ENCODE results near the gene XIRP1. TPM values are rescaled to one million over a fixed set of nuclear protein-coding genes. Genes with fewer than 3 reads are reported as not detected.

The XIRP1 gene
- total RNA-seq, 3 donors from 2014 or later, result 0.31 TPM; not detected in 2

DNA sequence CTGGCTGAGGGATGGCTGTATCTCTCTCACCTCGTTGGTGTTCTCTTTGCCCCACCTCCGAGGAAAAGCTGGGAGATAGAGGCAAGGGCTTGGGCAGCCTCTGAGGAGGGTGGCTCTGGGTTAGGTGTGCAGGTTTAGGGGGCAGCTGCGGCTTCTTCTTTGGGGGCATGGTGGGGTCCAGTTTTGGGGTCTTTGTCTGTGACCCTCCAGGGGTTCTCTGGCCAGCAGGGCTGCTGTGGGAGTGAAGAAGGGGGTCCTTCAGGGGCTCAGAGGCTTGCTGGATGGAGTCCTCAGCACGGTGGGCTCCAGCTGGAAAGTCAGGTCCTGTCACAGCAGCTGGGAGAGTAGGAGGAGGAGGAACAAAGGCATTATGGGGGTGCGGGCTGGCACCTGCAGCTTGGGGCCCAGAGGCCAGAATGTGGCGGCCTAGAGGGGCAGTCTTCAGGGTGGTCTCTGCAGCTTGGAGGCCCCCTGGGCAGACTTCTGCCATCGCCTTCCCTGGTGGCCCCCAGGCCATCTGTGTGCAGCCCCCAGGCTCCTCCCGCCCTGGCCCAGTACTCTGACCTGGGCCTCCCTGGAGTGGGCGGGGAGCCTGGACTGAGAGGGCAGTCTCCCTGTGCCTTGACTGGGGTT lies 7.0 kb downstream of the XIRP1 start:
- Histone ChIP-seq H3K9me3 (no peaks in the 10 kb centered on the region), H3K4me1 (ENCODE audit: low read depth) (peaks cover 2% of the 10 kb centered on the region), H3K36me3 (ENCODE audit: low read depth) (no peaks in the 10 kb centered on the region), H3K4me3 (no peak overlapping the region)
- intact Hi-C loops (cut with DNase I, micrococcal nuclease), result loop anchor here in 1 of 2 donors (5.0 to 10.0 kb wide), 2 partner anchors 51 to 107 kb away; no protein-coding TSS in a partner anchor
- TF ChIP-seq, protein P1, sequence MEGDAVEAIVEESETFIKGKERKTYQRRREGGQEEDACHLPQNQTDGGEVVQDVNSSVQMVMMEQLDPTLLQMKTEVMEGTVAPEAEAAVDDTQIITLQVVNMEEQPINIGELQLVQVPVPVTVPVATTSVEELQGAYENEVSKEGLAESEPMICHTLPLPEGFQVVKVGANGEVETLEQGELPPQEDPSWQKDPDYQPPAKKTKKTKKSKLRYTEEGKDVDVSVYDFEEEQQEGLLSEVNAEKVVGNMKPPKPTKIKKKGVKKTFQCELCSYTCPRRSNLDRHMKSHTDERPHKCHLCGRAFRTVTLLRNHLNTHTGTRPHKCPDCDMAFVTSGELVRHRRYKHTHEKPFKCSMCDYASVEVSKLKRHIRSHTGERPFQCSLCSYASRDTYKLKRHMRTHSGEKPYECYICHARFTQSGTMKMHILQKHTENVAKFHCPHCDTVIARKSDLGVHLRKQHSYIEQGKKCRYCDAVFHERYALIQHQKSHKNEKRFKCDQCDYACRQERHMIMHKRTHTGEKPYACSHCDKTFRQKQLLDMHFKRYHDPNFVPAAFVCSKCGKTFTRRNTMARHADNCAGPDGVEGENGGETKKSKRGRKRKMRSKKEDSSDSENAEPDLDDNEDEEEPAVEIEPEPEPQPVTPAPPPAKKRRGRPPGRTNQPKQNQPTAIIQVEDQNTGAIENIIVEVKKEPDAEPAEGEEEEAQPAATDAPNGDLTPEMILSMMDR (IDR thresholded peaks at IDR 0.05), result no peak
- ATAC-seq (no peak), DNase-seq (no peak)

DNA sequence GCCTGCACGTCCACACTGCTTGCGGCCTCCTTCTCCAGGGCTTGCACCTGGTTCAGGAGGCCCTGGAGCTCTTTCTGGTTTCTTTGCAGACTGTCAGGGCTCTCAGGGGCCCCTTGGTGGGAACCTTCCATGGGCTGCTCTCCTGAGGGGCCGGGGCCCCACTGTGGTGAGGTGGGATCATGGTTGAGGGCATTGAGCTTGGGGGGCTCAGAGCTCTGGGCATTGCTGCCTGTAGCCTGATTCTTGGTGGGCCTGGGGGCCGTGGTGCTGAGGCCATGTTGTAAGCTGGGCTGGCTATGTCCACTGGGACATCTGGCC lies 7.5 kb downstream of the XIRP1 start:
- Histone ChIP-seq H3K36me3 (ENCODE audit: low read depth) (no peaks in the 10 kb centered on the region), H3K4me3 (no peak overlapping the region), H3K4me1 (ENCODE audit: low read depth) (peaks cover 7% of the 10 kb centered on the region), H3K9me3 (no peaks in the 10 kb centered on the region)
- DNase-seq, result no peak
- ATAC-seq, result no peak
- TF ChIP-seq, protein P1 (IDR thresholded peaks at IDR 0.05), result no peak
- intact Hi-C loops (cut with DNase I, micrococcal nuclease), result loop anchor here (5.0 to 10.0 kb wide), 3 partner anchors 43 to 107 kb away; no protein-coding TSS in a partner anchor

DNA sequence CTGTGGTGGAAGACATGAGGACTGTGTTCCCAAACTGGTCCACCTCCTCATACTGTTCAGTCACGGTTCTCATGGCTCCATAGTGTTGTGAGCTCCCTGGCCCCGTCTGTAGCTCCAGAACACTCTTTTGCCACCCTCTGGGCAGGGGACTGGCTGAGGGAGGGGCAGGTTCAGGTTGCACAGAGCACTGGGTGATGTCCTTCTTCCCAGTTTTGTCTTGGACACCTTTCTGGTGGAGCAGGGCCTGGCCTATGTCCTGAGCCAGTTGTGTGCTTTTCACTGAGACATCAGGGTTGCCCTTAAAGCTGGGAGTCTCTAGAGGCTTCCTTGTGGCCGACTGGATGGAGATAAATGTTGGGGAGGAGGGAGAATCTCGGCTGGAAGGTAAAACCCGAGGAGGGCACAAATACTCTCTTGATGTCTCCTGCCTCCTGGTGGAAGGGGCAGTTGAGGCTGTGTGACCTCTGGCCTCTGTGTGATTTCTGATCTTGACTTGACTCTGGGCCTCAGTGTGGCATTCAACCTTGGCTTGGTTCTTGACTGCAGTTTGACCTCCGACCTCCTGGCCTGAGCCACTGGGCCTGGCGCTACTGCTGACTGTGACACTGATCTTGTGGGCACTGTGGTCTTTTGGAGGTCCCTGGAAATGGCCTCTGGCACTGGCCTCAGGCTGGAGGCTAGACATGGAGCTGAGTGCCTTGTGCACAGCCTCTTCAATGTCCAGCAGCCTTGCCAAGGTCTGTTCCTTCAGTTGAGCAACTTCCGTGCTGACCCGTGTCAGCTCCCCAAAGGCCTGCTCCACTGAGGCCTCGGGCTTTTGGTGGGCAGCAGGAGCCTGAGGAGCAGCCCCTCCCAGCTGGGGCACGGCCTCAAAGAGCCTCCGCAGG lies 8.1 kb downstream of the XIRP1 start:
- no peak for DNase-seq
- no peak for ATAC-seq
- no peaks in the 10 kb centered on the region for H3K9me3 ChIP-seq
- TF ChIP-seq, protein P1 (IDR thresholded peaks at IDR 0.05), result no peak
- intact Hi-C loops (cut with DNase I, micrococcal nuclease), result loop anchor here (5.0 to 10.0 kb wide), 2 partner anchors 42 to 50 kb away; no protein-coding TSS in a partner anchor
- H3K4me3 ChIP-seq, result no peak overlapping the region
- H3K36me3 ChIP-seq (ENCODE audit: low read depth), result no peaks in the 10 kb centered on the region
- H3K4me1 ChIP-seq (ENCODE audit: low read depth), result peaks cover 8% of the 10 kb centered on the region

DNA sequence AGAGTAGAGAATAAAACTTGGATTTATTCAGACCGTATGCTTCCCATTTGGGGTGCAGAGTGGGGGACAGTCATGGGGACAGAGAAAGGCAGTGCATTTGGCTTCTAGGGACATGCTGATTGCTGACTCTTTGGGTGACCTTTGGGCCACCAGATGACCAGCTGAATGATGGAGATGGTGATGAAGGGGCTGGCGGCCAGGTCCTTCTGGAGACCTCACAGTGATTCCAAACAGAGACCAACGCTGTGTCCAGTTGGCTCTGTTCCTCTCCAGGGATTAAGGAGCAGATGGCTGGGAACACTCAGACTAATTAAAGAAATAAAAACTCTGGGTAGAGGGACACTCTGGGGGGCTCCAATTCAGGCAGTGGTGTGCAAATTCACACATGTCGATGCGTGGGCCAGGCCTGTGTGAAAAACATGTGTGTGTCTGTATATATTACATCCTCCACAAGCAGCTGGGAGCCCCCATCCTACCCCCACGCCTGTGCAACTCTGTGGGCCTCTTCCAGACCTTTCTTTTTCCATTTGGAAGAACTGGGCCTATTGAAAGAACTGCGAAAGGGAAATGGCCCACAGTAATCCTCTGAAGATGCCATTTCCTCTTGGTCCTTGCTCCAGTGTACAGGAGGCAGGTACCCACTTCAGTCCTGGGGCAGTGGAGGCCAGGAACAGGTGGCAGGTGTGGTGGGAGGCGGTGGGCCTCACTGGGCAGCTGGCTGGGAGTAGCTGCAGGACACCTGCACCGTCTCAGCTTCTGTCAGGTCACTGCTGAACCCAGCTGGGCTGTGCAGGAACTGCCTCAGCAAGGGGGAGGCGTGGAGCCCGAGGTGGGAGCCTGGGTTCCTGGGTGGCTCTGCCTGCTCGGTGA lies 8.9 kb downstream of the XIRP1 start:
- no peaks in the 10 kb centered on the region for H3K36me3 ChIP-seq (ENCODE audit: low read depth)
- no peak for DNase-seq
- H3K4me3 ChIP-seq, result no peak overlapping the region
- TF ChIP-seq, protein P1 (IDR thresholded peaks at IDR 0.05), result no peak
- no peak for ATAC-seq
- peaks cover 11% of the 10 kb centered on the region for H3K4me1 ChIP-seq (ENCODE audit: low read depth)
- H3K9me3 ChIP-seq, result no peaks in the 10 kb centered on the region
- intact Hi-C loops (cut with DNase I, micrococcal nuclease), result loop anchor here (5.0 to 10.0 kb wide), 2 partner anchors 41 to 49 kb away; no protein-coding TSS in a partner anchor
